22Rv1 (cell line): ENCODE results near the gene NFIX.

Source experiments
- H3K27ac ChIP-seq: fragments of 450-650 bp; 2 replicates; pipeline ENCODE4 v1.5.1; 2017
- ZFX ChIP-seq: fragments of 450-650 bp; IDR thresholded peaks from 2 replicates; pipeline ENCODE4 v1.6.1; 2017; ENCODE audit warnings: antibody characterized with exemption, borderline replicate concordance
- TF ChIP-seq, protein P1 (sequence below): fragments of 450-650 bp; IDR thresholded peaks from 2 replicates; pipeline ENCODE4 v1.5.1; 2017; ENCODE audit warnings: mild to moderate bottlenecking

The NFIX gene

DNA sequence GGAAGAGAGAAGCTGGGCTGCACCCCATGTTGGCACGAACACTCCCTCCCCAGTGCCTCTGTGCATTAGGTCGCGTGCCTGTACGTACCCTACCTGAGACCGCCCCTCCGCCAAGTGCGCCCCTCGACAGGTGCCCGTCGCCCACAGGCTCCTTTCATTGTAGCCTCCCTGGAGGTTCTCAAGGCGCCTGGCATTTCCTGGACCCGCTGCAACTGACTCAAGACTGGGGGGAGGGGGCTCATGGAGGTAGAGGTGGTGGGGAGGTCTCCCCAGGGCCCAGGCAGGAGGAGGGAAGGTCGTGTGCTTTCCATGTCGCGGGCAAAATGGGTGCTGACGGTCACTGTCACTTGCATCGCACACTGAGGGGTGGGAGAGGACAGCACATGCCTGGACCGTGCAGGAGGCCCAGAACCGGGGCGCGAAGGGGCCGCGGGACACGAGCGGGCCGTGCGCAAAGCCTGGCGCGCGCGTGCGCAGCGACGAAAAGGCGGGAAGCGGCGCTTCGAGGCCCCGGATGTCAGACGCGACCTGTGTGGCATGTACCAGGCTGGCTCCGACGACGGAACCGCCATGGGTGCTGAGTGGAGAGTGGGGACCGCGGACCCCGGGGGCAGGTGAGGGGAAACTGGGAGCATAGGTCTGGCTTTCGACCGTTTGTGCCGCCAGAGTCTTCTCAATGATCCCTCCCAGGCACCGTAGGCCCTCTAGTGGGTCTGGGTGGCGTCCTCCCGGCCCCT lies 16.5 kb downstream of the NFIX start:
- peak overlapping the region; percentile 99 for H3K27ac ChIP-seq
- TF ChIP-seq, protein P1, sequence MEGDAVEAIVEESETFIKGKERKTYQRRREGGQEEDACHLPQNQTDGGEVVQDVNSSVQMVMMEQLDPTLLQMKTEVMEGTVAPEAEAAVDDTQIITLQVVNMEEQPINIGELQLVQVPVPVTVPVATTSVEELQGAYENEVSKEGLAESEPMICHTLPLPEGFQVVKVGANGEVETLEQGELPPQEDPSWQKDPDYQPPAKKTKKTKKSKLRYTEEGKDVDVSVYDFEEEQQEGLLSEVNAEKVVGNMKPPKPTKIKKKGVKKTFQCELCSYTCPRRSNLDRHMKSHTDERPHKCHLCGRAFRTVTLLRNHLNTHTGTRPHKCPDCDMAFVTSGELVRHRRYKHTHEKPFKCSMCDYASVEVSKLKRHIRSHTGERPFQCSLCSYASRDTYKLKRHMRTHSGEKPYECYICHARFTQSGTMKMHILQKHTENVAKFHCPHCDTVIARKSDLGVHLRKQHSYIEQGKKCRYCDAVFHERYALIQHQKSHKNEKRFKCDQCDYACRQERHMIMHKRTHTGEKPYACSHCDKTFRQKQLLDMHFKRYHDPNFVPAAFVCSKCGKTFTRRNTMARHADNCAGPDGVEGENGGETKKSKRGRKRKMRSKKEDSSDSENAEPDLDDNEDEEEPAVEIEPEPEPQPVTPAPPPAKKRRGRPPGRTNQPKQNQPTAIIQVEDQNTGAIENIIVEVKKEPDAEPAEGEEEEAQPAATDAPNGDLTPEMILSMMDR = peak; percentile 18; the same call in 1 of the 2 replicates
- no peak for TF ChIP-seq ZFX

DNA sequence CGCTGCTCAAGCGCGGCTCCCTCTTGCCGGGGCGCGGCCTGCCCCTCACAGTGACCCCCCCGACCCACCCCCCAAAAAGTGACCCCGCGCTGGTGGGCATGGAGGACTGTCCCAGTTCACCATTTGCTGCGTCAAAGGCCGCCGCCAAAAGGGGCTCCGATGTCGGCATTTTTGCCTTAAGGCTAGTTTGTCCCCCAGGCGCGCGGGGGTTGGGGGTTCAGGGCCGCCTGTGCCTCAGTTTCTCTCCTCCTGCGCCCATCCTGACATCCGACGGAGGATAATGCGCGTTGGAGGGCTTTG lies 17.1 kb downstream of the NFIX start:
- no peak for TF ChIP-seq ZFX
- TF ChIP-seq, protein P1 = no peak
- peak overlapping the region; percentile 99 for H3K27ac ChIP-seq

DNA sequence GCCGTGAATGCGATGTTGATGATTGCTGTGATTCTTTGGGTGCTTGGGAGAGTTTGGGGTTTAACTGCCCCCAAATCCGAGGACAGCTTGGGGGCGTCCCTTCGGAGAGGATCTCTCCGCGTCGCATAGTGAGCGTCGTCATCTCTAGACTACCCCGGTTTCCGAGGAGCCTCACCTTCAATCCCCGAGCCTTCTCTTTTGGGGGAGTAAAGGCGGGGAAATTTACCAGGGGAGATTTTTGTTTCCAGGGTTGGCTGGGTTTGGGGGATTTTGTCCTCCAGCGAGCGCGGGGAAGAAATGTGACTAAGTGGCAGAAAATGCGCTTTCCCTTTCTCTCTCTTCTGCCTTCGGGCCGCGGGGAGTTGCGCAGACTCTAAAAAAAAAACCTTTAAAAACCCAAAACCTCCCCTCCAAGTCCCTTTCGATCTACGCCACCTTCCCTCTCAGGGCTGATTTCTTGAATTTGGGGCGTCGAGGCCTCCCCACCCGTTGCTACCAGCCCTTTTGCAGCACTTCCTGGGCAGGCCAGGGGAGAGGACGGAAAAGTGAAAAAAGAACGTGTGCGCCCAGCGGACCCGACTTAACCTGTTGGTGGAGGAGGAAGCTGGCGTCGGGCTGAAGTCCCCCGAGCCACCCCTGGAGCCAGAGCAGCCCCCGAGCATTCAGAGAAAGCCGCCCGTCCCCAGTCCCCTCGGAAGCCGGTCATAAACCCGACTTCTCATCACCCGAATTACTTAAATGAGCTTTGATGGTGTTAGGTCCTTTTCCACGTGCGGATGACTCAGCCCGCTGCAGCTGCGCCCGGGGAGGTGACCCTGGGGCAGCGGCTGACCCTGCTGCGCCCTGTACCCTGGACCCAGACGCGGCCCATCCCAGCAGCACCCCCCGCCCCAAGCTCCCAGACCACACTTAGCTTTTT lies 17.7 kb downstream of the NFIX start:
- peak overlapping the region; percentile 99 for H3K27ac ChIP-seq
- TF ChIP-seq, protein P1 = no peak
- no peak for TF ChIP-seq ZFX

DNA sequence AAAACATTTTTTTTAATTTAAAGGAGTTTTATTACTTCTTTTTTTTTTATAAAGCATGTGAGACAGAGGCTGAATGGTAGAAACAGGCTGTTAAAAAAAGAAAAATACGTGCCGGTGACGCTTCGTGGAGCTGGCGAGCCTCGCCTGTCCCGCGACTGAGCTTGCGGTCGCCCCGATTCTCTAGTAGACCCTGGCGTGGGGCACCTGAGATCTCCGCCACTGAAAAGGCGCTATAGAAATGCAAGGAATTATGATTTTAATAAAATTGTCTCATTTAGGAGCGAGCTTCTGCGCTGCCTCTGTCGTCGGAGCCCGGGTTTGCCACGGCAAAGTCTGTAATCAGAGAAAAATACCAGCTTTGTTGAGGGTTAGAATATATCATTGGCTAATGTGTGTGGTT lies 18.4 kb downstream of the NFIX start:
- no peak for TF ChIP-seq ZFX
- peak overlapping the region; percentile 99 for H3K27ac ChIP-seq

DNA sequence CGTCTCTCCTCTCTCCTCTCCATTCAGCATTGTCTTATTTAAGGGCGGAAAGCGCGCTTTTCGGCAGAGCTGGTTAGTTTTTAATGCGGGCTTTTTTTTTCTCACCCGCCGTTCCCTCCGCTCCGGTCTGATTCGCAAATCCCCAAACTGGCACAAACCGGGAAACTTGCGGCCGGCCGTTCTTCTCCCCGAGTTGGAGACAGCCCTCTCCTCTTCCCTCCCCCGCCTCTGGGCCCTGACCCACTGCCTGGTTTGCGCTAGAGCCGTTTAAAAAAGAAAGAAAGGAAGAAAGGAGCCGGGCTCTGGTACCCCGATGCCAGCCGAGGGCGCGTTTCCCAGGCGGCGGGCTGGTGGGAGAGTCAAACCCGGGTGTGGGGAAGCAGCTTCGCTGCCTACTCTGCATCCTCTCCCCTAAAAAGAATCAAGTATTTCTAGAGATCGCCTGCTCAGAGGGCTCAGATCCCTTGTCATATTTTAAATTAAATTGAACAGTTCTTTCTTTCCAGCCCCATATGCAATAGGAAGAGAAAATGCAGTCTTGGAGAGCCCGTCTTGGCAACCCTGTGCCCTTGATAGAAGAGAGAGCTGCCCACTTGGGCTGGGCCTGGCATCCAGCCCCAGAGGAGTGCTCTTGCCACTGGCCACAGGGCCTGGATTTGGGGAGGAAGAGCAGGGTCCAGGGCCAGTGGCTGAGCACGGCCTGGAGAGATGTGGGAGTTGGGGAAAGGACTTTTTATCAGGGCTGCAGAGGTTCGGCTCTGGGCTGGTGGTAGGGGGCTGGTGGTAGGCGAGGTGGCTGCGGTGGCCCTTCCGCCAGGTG lies 19.0 kb downstream of the NFIX start:
- TF ChIP-seq, protein P1 = no peak
- TF ChIP-seq ZFX = no peak
- peak overlapping the region; percentile 99 for H3K27ac ChIP-seq

DNA sequence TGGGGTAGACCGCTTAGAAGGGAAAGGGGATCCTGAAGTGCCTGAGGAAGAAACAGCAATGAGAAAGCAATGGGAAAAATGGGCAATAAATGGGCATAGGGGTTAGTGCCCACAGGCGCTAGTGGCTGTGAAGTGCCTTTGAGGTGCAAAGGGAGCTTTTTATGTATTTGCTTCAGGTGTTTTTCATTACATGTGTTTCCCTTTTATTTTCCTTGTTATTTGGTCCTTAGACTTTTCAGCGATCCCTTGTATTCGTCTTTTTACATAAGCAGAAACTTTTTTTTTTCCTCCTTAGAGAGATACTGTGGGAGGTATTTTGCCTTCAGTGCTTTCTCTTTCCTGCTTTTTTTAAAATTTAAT lies 19.6 kb downstream of the NFIX start:
- TF ChIP-seq, protein P1 = no peak
- no peak for TF ChIP-seq ZFX
- H3K27ac ChIP-seq = peak overlapping the region; percentile 99
